PFSK-1 (cell line): ENCODE results near the gene SRRM5.

ENCODE experiments used
- FOXP2 ChIP-seq: optimal IDR thresholded peaks from 2 replicates; pipeline ENCODE3; 2011; ENCODE audit warnings: borderline replicate concordance, control low read depth, inconsistent platforms; ENCODE audit not compliant: insufficient read depth; ENCODE audit errors: extremely low read length, extremely low read depth
- POLR2AphosphoS5 ChIP-seq: IDR thresholded peaks from 2 replicates; pipeline ENCODE4 v1.6.1; 2012; ENCODE audit warnings: low read depth, mild to moderate bottlenecking, control low read depth, low read length, moderate library complexity
- REST ChIP-seq, 2 experiments: IDR thresholded peaks; 2 replicates each; pipeline versions ENCODE4 v1.6.1 to v1.8.0; 2011 to 2012; ENCODE audit warnings: low read depth in 2 of 2, low read length in 2 of 2, control low read depth in 1 of 2, inconsistent platforms in 1 of 2, mild to moderate bottlenecking in 1 of 2, moderate library complexity in 1 of 2; ENCODE audit not compliant: insufficient read depth in 1 of 2
- SIN3A ChIP-seq: IDR thresholded peaks from 2 replicates; pipeline ENCODE4 v1.6.1; 2012; ENCODE audit warnings: mild to moderate bottlenecking, low read length, moderate library complexity, borderline replicate concordance; ENCODE audit not compliant: insufficient read depth
- TAF1 ChIP-seq: IDR thresholded peaks from 2 replicates; pipeline ENCODE4 v1.6.1; 2012; ENCODE audit warnings: low read length, control low read depth, borderline replicate concordance; ENCODE audit not compliant: insufficient read depth

The SRRM5 gene

GRCh38 chr19:43628646-43629326, 16.9 kb downstream of the SRRM5 start:
- no peak for TF ChIP-seq REST (IDR thresholded peaks at IDR 0.05; ENCODE audit: insufficient read depth in 1 of 2, low read depth in 2 of 2, low read length in 2 of 2)
- no peak for TF ChIP-seq SIN3A
- TF ChIP-seq FOXP2: no peak
- TF ChIP-seq POLR2AphosphoS5: no peak
- TF ChIP-seq TAF1: no peak

- TF ChIP-seq SIN3A (no peak), TAF1 (no peak), POLR2AphosphoS5 (no peak), FOXP2 (no peak), REST (IDR thresholded peaks at IDR 0.05; ENCODE audit: insufficient read depth in 1 of 2, low read depth in 2 of 2, low read length in 2 of 2) (no peak)
These were observed 19.6 kb downstream of the SRRM5 start for GRCh38 chr19:43631491-43631890.

- no peak for TF ChIP-seq SIN3A
- no peak for TF ChIP-seq TAF1
- TF ChIP-seq FOXP2: no peak
- no peak for TF ChIP-seq REST (IDR thresholded peaks at IDR 0.05; ENCODE audit: insufficient read depth in 1 of 2, low read depth in 2 of 2, low read length in 2 of 2)
- TF ChIP-seq POLR2AphosphoS5: no peak
These were observed 21.6 kb downstream of the SRRM5 start for GRCh38 chr19:43633520-43633919.

- TF ChIP-seq REST (IDR thresholded peaks at IDR 0.05; ENCODE audit: insufficient read depth in 1 of 2, low read depth in 2 of 2, low read length in 2 of 2): no peak
- TF ChIP-seq FOXP2: no peak
These were observed 22.2 kb downstream of the SRRM5 start for GRCh38 chr19:43634068-43634467.

- no peak for TF ChIP-seq REST (IDR thresholded peaks at IDR 0.05; ENCODE audit: insufficient read depth in 1 of 2, low read depth in 2 of 2, low read length in 2 of 2)
- TF ChIP-seq TAF1: no peak
- no peak for TF ChIP-seq SIN3A
- TF ChIP-seq POLR2AphosphoS5: no peak
- TF ChIP-seq FOXP2: no peak
These were observed 22.6 kb downstream of the SRRM5 start for GRCh38 chr19:43634506-43634871.
